Activated T-cell treated with anti-CD3 and anti-CD28 coated beads, Interleukin-2, amount 50 U/mL, for 24 hours (primary cell): ENCODE measurements around the gene SRGAP1.

Experiments used
- DNase-seq: peaks from one replicate; pipeline ENCODE4 v3.0.0-alpha.2; 2020
- H3K27ac Mint-ChIP-seq: 2 replicates; pipeline ENCODE4 v1.8.0; 2020; ENCODE audit warnings: mild to moderate bottlenecking, mixed read lengths
- H3K27me3 Mint-ChIP-seq: 2 replicates; pipeline ENCODE4 v1.8.0; 2020; ENCODE audit warnings: mixed read lengths
- H3K36me3 Mint-ChIP-seq: 2 replicates; pipeline ENCODE4 v1.8.0; 2020; ENCODE audit warnings: low read depth, mixed read lengths
- H3K4me1 Mint-ChIP-seq: 2 replicates; pipeline ENCODE4 v1.8.0; 2020; ENCODE audit warnings: low read depth, mixed read lengths
- H3K4me3 Mint-ChIP-seq: 2 replicates; pipeline ENCODE4 v1.8.0; 2020; ENCODE audit warnings: mild to moderate bottlenecking, moderate library complexity, mixed read lengths
- H3K9me3 Mint-ChIP-seq: 2 replicates; pipeline ENCODE4 v1.8.0; 2020; ENCODE audit warnings: mixed read lengths

Gene SRGAP1

GRCh38 chr12:63844391-63845341, at the start of gene SRGAP1:
Gene SRGAP1 (plus strand): TSS chr12:63844700. CDS start chr12:63844817, 117 bp downstream.
- Mint-ChIP-seq H3K27ac (no peak within 1 kb of the TSS), H3K36me3 (no peaks in the 10 kb centered on the region), H3K4me1 (peaks cover 10% of the 10 kb centered on the region), H3K9me3 (no peaks in the 10 kb centered on the region), H3K4me3 (peak within 1 kb of the TSS; percentile 81), H3K27me3 (peaks cover 40% of the 10 kb centered on the region)
- no peak for DNase-seq

GRCh38 chr12:63795032-63795687, 49.3 kb upstream of the SRGAP1 start:
- Mint-ChIP-seq H3K4me3 (no peak overlapping the region), H3K36me3 (peaks cover 40% of the 10 kb centered on the region), H3K27ac (no peak overlapping the region), H3K4me1 (peaks cover 4% of the 10 kb centered on the region), H3K9me3 (no peaks in the 10 kb centered on the region), H3K27me3 (no peaks in the 10 kb centered on the region)
- DNase-seq = no peak

GRCh38 chr12:63795944-63796343, 48.6 kb upstream of the SRGAP1 start:
- Mint-ChIP-seq H3K36me3 (peaks cover 32% of the 10 kb centered on the region), H3K27ac (peak overlapping the region; percentile 34), H3K27me3 (no peaks in the 10 kb centered on the region), H3K4me1 (peaks cover 4% of the 10 kb centered on the region), H3K9me3 (no peaks in the 10 kb centered on the region), H3K4me3 (no peak overlapping the region)
- no peak for DNase-seq

DNA sequence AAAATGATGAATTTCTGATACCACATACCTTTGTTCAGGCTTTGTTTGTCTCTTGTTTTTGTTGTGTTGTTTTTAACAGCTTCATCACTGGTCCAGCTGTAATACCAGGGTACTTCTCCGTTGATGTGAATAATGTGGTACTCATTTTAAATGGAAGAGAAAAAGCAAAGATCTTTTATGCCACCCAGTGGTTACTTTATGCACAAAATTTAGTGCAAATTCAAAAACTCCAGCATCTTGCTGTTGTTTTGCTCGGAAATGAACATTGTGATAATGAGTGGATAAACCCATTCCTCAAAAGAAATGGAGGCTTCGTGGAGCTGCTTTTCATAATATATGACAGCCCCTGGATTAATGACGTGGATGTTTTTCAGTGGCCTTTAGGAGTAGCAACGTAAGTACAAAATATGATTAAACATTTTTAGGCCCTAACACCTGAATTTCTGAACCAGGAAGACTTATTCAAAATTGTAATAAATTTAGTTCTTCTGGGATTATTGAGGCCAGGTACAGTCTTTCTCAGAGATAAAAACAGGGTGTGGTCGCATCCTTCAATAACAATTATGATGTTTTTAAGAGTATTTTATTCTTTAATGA, 42.4 kb upstream of the SRGAP1 start:
- no peak for DNase-seq

GRCh38 chr12:63804746-63805145, 39.8 kb upstream of the SRGAP1 start:
- no peak for DNase-seq
- Mint-ChIP-seq H3K4me3 (no peak overlapping the region), H3K4me1 (peaks cover 7% of the 10 kb centered on the region), H3K27ac (no peak overlapping the region), H3K36me3 (peaks cover 42% of the 10 kb centered on the region), H3K27me3 (no peaks in the 10 kb centered on the region), H3K9me3 (no peaks in the 10 kb centered on the region)

More for the DNA sequence above, 42.4 kb upstream of the SRGAP1 start:
- Mint-ChIP-seq H3K36me3 (peaks cover 36% of the 10 kb centered on the region), H3K27me3 (no peaks in the 10 kb centered on the region), H3K4me3 (no peak overlapping the region), H3K27ac (no peak overlapping the region), H3K4me1 (peaks cover 3% of the 10 kb centered on the region), H3K9me3 (no peaks in the 10 kb centered on the region)

- Mint-ChIP-seq H3K36me3 (peaks cover 43% of the 10 kb centered on the region), H3K27ac (no peak overlapping the region)
Measured at GRCh38 chr12:63805704-63806672, 38.5 kb upstream of the SRGAP1 start.

DNA sequence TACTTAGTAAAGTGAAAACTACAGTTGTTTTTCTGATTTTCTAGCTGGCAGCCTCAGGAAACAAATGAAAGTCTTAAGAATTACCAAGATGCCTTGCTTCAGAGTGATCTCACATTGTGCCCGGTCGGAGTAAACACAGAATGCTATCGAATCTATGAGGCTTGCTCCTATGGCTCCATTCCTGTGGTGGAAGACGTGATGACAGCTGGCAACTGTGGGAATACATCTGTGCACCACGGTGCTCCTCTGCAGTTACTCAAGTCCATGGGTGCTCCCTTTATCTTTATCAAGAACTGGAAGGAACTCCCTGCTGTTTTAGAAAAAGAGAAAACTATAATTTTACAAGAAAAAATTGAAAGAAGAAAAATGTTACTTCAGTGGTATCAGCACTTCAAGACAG, 35.9 kb upstream of the SRGAP1 start:
- no peak overlapping the region for H3K4me3 Mint-ChIP-seq
- DNase-seq = no peak
- H3K4me1 Mint-ChIP-seq = peaks cover 4% of the 10 kb centered on the region
- no peaks in the 10 kb centered on the region for H3K9me3 Mint-ChIP-seq
- H3K27me3 Mint-ChIP-seq = no peaks in the 10 kb centered on the region
- H3K36me3 Mint-ChIP-seq = peaks cover 25% of the 10 kb centered on the region
- no peak overlapping the region for H3K27ac Mint-ChIP-seq

More at GRCh38 chr12:63805704-63806672, 38.5 kb upstream of the SRGAP1 start:
- Mint-ChIP-seq H3K27me3 (no peaks in the 10 kb centered on the region), H3K9me3 (no peaks in the 10 kb centered on the region), H3K4me3 (no peak overlapping the region), H3K4me1 (peaks cover 7% of the 10 kb centered on the region)
- no peak for DNase-seq

GRCh38 chr12:63809566-63809965, 34.9 kb upstream of the SRGAP1 start:
- H3K36me3 Mint-ChIP-seq = peaks cover 22% of the 10 kb centered on the region
- H3K4me3 Mint-ChIP-seq = no peak overlapping the region
- no peak overlapping the region for H3K27ac Mint-ChIP-seq

GRCh38 chr12:63811334-63811733, 33.2 kb upstream of the SRGAP1 start:
- Mint-ChIP-seq H3K36me3 (peaks cover 9% of the 10 kb centered on the region), H3K9me3 (no peaks in the 10 kb centered on the region), H3K4me1 (peaks cover 23% of the 10 kb centered on the region), H3K27ac (no peak overlapping the region), H3K4me3 (no peak overlapping the region), H3K27me3 (no peaks in the 10 kb centered on the region)
- DNase-seq = no peak

More at GRCh38 chr12:63809566-63809965, 34.9 kb upstream of the SRGAP1 start:
- Mint-ChIP-seq H3K4me1 (peaks cover 10% of the 10 kb centered on the region), H3K27me3 (no peaks in the 10 kb centered on the region), H3K9me3 (no peaks in the 10 kb centered on the region)
- DNase-seq = no peak

GRCh38 chr12:63811755-63812154, 32.7 kb upstream of the SRGAP1 start:
- DNase-seq = no peak
- H3K9me3 Mint-ChIP-seq = no peaks in the 10 kb centered on the region
- H3K36me3 Mint-ChIP-seq = peaks cover 9% of the 10 kb centered on the region
- H3K4me3 Mint-ChIP-seq = no peak overlapping the region
- H3K27me3 Mint-ChIP-seq = peaks cover 2% of the 10 kb centered on the region
- peaks cover 23% of the 10 kb centered on the region for H3K4me1 Mint-ChIP-seq
- no peak overlapping the region for H3K27ac Mint-ChIP-seq

DNA sequence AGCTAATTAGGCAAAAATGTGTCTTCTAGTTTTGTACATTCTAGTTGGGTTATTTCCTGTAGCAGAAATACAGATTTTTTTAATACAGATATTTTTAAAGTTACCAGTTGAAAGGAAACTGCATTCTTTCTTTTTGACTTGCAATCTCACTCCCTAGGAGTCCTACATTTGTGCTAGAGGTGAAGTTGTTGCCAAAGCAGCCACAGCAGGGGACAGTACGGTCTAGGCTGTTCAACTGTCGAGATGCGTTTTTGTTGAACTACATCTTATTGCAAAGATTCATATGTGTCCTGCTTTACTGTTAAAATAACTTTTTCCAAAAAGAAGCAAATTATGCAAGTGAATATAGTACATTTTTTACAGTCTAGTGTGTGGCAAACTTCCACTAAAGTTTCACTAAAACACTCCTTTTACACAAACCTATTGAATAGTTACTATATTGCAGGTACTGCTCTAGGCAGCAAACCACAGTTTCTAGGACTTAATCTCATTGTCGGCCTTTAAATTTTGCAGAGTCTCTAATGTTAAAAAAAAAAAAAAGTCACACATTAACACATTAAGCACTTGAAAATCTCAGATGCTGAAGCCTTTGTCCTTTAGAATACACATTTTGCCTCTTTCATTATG, 30.2 kb upstream of the SRGAP1 start:
- H3K36me3 Mint-ChIP-seq = peaks cover 6% of the 10 kb centered on the region
- H3K27me3 Mint-ChIP-seq = peaks cover 16% of the 10 kb centered on the region
- DNase-seq = no peak
- H3K4me3 Mint-ChIP-seq = no peak overlapping the region
- peak overlapping the region; percentile 71 for H3K27ac Mint-ChIP-seq
- peaks cover 23% of the 10 kb centered on the region for H3K4me1 Mint-ChIP-seq
- no peaks in the 10 kb centered on the region for H3K9me3 Mint-ChIP-seq

DNA sequence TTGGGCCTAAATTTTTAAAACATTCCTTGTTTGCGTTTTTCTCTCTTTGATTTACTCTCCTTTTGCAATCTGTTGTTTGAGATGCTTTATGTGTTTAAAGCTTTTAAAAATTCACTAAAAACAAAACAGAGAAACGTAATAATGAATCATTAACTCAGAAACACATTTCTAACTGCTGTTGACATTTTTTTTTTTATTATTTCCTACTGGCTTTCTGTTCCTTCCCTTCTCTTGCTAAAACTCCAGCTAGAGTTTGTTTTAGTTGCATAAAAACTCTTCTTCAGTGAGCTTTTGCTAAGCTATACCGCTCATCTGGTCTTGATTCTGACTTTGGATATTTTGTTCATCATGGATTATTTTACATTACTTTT, 29.0 kb upstream of the SRGAP1 start:
- Mint-ChIP-seq H3K4me1 (peaks cover 19% of the 10 kb centered on the region), H3K36me3 (no peaks in the 10 kb centered on the region), H3K27me3 (peaks cover 25% of the 10 kb centered on the region), H3K9me3 (no peaks in the 10 kb centered on the region), H3K27ac (no peak overlapping the region), H3K4me3 (no peak overlapping the region)
- no peak for DNase-seq

DNA sequence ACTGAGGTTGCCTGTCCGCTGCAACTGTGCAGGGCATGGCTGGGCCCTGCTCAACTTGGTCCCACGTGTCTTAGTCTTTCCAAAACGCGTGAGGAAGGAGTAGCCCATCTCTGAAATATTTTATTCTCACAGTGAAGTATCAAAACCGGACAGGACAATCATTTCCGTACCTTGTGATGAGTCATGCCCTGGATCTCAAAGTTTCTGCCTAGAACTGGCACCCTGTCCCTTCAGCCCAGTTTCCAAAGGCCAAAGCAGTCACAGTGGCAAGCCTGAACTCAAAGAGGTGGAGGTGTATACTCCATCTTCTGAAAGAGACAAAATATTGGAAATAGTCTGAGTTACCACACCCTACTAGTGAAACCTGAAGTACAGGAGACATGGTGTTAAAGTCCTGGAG, 28.5 kb upstream of the SRGAP1 start:
- Mint-ChIP-seq H3K27ac (no peak overlapping the region), H3K27me3 (peaks cover 29% of the 10 kb centered on the region), H3K4me3 (no peak overlapping the region), H3K36me3 (no peaks in the 10 kb centered on the region), H3K4me1 (peaks cover 19% of the 10 kb centered on the region), H3K9me3 (no peaks in the 10 kb centered on the region)
- DNase-seq = no peak
